ENCODE results near the gene ITIH4.

The ITIH4 gene

DNA sequence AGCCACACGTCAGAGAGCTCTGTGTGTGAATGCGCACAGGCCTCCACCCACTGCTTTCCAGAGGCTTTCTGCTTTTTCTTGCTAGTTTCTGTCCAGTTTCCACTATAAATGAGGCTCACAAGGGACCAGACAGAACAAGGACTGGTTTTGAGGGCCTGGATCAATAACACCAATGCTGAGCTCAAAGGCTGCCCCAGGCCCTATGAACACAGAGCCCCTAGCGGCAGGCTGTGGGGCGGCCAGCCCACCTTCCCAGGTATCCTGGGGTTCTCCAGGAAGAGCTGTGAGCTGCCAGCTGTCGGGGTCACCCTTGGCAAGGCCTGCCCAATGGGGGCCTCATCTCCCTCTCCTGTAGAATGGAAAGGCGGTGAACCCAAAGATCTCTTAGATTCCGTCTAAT lies 38.1 kb downstream of the ITIH4 start:
- no peak for DNase-seq (ENCODE audit: low read depth in 2 of 2)
- TF ChIP-seq, protein P1, sequence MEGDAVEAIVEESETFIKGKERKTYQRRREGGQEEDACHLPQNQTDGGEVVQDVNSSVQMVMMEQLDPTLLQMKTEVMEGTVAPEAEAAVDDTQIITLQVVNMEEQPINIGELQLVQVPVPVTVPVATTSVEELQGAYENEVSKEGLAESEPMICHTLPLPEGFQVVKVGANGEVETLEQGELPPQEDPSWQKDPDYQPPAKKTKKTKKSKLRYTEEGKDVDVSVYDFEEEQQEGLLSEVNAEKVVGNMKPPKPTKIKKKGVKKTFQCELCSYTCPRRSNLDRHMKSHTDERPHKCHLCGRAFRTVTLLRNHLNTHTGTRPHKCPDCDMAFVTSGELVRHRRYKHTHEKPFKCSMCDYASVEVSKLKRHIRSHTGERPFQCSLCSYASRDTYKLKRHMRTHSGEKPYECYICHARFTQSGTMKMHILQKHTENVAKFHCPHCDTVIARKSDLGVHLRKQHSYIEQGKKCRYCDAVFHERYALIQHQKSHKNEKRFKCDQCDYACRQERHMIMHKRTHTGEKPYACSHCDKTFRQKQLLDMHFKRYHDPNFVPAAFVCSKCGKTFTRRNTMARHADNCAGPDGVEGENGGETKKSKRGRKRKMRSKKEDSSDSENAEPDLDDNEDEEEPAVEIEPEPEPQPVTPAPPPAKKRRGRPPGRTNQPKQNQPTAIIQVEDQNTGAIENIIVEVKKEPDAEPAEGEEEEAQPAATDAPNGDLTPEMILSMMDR (IDR thresholded peaks at IDR 0.05; ENCODE audit: low read depth, low read length): no peak
- no peak overlapping the region for H3K4me3 ChIP-seq (replicated peaks in 1 of 2; ENCODE audit: low read depth in 2 of 2, low read length in 2 of 2)

DNA sequence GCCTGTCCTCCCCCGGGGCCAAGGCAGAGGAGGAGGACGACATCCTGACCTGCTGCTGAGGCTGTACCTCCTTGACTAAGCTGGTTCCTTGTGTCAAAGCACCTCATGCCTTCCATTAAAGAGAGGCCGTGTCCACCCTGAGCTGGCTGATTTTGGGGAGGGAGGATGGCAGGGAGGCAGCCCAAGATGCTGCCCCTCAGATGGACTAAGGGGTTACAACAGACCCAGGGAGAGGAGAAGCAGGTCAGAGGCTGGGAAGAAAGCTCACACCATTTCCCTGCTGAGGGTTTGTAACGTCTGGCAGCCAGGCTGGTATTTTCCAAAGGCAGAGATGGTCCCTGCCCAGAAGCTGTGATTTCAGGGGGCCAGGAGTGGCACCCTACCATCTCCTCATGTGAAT lies 38.5 kb downstream of the ITIH4 start:
- TF ChIP-seq, protein P1 (IDR thresholded peaks at IDR 0.05; ENCODE audit: low read depth, low read length): no peak
- no peak for DNase-seq (ENCODE audit: low read depth in 2 of 2)
- H3K4me3 ChIP-seq (replicated peaks in 1 of 2; ENCODE audit: low read depth in 2 of 2, low read length in 2 of 2): no peak overlapping the region

GRCh38 chr3:52791366-52791765 lies 39.1 kb downstream of the ITIH4 start:
- no peak overlapping the region for H3K4me3 ChIP-seq (replicated peaks in 1 of 2; ENCODE audit: low read depth in 2 of 2, low read length in 2 of 2)
- no peak for DNase-seq (ENCODE audit: low read depth in 2 of 2)
- TF ChIP-seq, protein P1 (IDR thresholded peaks at IDR 0.05; ENCODE audit: low read depth, low read length): no peak

DNA sequence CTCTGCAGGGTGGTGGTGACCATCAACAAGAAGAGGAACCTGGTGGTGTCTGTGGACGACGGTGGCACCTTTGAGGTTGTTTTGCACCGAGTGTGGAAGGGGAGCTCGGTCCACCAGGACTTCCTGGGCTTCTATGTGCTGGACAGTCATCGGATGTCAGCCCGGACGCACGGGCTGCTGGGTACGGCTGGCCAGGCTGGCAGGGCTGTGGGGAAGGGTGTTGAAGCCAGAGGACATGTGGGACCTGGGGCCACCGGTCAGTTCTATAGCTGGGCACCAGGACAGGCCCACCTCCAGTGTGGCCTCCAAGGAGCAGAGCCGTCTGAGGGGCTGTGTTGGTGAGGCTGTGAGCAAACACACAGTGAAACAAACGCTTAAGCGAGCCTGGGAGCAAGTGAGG lies 39.7 kb downstream of the ITIH4 start:
- no peak overlapping the region for H3K4me3 ChIP-seq (replicated peaks in 1 of 2; ENCODE audit: low read depth in 2 of 2, low read length in 2 of 2)
- TF ChIP-seq, protein P1 (IDR thresholded peaks at IDR 0.05; ENCODE audit: low read depth, low read length): no peak
- DNase-seq (ENCODE audit: low read depth in 2 of 2): no peak

- TF ChIP-seq, protein P1 (IDR thresholded peaks at IDR 0.05; ENCODE audit: low read depth, low read length): no peak
- DNase-seq (ENCODE audit: low read depth in 2 of 2): no peak
Observed at GRCh38 chr3:52790337-52790736, 40.1 kb downstream of the ITIH4 start.

GRCh38 chr3:52789746-52790040 lies 40.8 kb downstream of the ITIH4 start:
- TF ChIP-seq, protein P1 (IDR thresholded peaks at IDR 0.05; ENCODE audit: low read depth, low read length): no peak
- no peak overlapping the region for H3K4me3 ChIP-seq (replicated peaks in 1 of 2; ENCODE audit: low read depth in 2 of 2, low read length in 2 of 2)
- DNase-seq (ENCODE audit: low read depth in 2 of 2): no peak

More at GRCh38 chr3:52790337-52790736, 40.1 kb downstream of the ITIH4 start:
- H3K4me3 ChIP-seq (replicated peaks in 1 of 2; ENCODE audit: low read depth in 2 of 2, low read length in 2 of 2): no peak overlapping the region

DNA sequence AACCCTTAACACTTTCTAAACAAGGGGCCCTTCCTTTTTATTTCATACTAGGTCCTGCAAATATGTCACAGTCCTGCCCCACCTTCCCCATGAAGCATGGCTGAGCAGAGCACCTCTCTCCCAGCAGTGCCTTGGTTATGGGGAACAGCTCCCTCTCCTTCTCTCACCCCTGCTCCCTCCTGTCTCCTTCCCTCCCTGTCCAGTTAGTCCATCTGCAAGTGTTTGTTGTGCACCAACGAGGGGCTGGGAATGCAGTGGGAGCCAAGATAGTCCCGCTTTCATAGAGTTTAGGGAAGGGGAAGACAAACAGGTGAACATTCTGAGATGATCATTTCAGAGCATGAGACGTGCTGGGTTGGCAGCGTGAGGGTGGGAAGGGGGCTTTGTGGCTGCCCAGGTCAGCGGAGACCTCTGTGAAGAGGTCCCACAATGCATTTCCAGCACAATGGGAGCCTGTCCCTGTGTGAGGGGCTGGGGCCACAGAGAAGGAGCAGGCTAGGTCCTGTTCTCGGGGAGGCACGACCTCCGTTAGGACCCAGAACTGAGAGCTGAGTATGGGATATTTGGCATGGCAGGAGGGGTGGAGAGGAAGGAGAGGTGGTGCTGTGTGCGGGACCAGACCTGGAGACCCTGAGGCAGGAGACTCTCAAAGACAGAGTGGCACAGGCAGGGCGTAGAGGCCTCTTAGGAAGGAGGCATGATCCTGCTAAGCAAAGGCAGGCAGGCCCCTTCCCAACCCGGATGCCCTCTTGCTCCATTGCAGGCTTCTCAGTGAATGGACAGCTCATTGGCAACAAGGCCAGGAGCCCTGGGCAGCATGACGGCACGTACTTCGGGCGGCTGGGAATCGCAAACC lies 41.4 kb downstream of the ITIH4 start:
- H3K4me3 ChIP-seq (replicated peaks in 1 of 2; ENCODE audit: low read depth in 2 of 2, low read length in 2 of 2): no peak overlapping the region
- DNase-seq (ENCODE audit: low read depth in 2 of 2): no peak
- TF ChIP-seq, protein P1 (IDR thresholded peaks at IDR 0.05; ENCODE audit: low read depth, low read length): no peak

All from cardiac fibroblast (primary cell).